Measurements from ENCODE around the gene IL36RN. TPM values are rescaled to one million over a fixed set of nuclear protein-coding genes. Genes with fewer than 3 reads are reported as not detected.

The IL36RN gene
- total RNA-seq, 4 donors from 2014 or later = 5.0 to 90.7 (median 28.9) TPM

DNA sequence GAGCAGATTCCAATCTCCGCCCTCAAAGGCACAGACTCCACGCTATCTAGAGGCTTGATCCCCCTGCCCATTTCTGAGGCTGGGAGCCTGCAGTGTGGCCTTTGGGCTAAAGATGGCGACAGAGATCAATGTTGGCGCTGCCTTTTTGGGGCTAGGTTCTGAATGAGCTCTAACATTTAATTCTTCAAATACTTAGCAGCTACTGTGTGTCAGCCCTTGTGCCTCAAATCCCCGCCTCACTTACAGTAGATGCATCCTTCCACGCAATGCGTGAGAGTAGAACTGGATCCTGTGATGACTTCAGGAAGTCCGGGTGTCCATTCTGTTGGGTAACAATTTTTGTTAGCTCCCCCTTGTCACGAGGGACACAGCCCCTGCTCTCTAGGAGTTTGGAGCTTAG lies 21.1 kb downstream of the IL36RN start:
- DNase-seq = no peak

GRCh38 chr2:113081488-113082210 lies 22.7 kb downstream of the IL36RN start:
- Histone ChIP-seq H3K36me3 (no peaks in the 10 kb centered on the region), H3K4me1 (peaks cover 5 to 67% (median 12%) of the 10 kb centered on the region in 3 donors), H3K27ac (peak overlapping the region in 2 of 4 donors; percentile 38 to 81), H3K27me3 (no peaks in the 10 kb centered on the region), H3K9me3 (no peaks in the 10 kb centered on the region), H3K4me3 (no peak overlapping the region)
- intact Hi-C loops (cut with DNase I) = loop anchor here (5.0 kb wide), 1 partner anchor 116 kb away; no protein-coding TSS in a partner anchor
- no peak for DNase-seq
- 20 to 37% methylated on average over 2 of the region's 2 CpGs for WGBS, 2 donors
- TF ChIP-seq POLR2A (IDR thresholded peaks at IDR 0.05) (no peak), CTCF (IDR thresholded peaks at IDR 0.05) (no peak)

More for the DNA sequence above, 21.1 kb downstream of the IL36RN start:
- intact Hi-C loops (cut with DNase I) = loop anchor here (5.0 kb wide), 1 partner anchor 117 kb away; no protein-coding TSS in a partner anchor
- H3K4me3 ChIP-seq = no peak overlapping the region
- H3K36me3 ChIP-seq = no peaks in the 10 kb centered on the region
- no peaks in the 10 kb centered on the region for H3K27me3 ChIP-seq
- no peaks in the 10 kb centered on the region for H3K9me3 ChIP-seq
- peak overlapping the region in 3 of 4 donors; percentile 78 to 94 (median 81) for H3K27ac ChIP-seq
- WGBS, 2 donors = 18 to 36% methylated on average over 8 to 9 of the region's 9 CpGs
- peaks cover 5 to 62% (median 12%) of the 10 kb centered on the region in 3 donors for H3K4me1 ChIP-seq
- peak in 5 of 6 experiments; percentile 53 to 86 (median 64) for TF ChIP-seq CTCF (IDR thresholded peaks at IDR 0.05)
- TF ChIP-seq POLR2A (IDR thresholded peaks at IDR 0.05) = no peak

GRCh38 chr2:113083296-113083695 lies 24.3 kb downstream of the IL36RN start:
- Histone ChIP-seq H3K9me3 (no peaks in the 10 kb centered on the region), H3K4me3 (no peak overlapping the region), H3K36me3 (no peaks in the 10 kb centered on the region), H3K27ac (peak overlapping the region in 1 of 4 donors; percentile 51), H3K27me3 (no peaks in the 10 kb centered on the region), H3K4me1 (peaks cover under 1 to 51% (median 5%) of the 10 kb centered on the region in 3 donors)
- intact Hi-C loops (cut with DNase I) = loop anchor here (5.0 kb wide), 1 partner anchor 114 kb away; no protein-coding TSS in a partner anchor
- DNase-seq = no peak
- 45 to 62% methylated on average over 8 of the region's 8 CpGs for WGBS, 2 donors
- TF ChIP-seq CTCF (IDR thresholded peaks at IDR 0.05) (no peak), POLR2A (IDR thresholded peaks at IDR 0.05) (no peak)

DNA sequence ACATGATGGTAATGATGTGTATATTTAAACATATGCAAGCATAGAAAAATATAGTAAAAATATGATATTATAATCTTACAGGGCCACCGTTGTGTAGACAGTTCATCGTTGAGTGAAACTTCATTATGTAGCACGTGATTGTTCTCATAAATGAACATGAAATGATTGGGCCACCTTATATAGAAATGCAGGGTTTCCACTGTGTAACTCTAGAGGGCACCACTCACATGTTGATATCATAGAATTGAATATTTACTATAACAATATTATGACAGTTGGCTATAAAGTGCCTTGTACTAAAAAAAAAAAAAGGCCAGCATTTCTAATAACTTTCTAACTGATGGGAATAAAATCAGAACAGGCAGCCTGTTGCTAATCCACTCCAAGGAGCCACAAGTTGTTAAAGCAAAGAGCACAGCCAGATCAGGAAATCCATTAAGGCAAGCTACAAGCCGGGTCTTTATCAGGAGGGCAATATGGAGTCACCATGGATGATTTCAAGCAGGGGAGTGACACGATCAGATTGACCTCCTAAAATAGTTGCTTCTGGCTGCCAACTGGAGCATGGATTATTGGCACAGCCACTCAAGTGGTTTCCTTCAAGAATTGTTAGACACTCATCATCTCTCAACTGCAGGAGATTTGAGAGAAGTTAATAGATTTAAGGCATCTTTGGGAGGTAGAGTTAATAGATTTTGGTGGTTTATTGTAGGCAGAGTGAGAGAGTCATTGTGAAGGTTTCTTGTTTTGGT lies 25.4 kb downstream of the IL36RN start:
- Histone ChIP-seq H3K4me1 (peaks cover 0 to 40% (median 3%) of the 10 kb centered on the region in 3 donors), H3K9me3 (no peaks in the 10 kb centered on the region), H3K4me3 (no peak overlapping the region), H3K27me3 (no peaks in the 10 kb centered on the region), H3K36me3 (no peaks in the 10 kb centered on the region), H3K27ac (peak overlapping the region; percentile 3 to 87 (median 78))
- TF ChIP-seq POLR2A (IDR thresholded peaks at IDR 0.05) (no peak), CTCF (IDR thresholded peaks at IDR 0.05) (peak in 5 of 6 experiments; percentile 26 to 71 (median 50))
- intact Hi-C loops (cut with DNase I) = loop anchor here (5.0 kb wide), 1 partner anchor 113 kb away; no protein-coding TSS in a partner anchor
- WGBS, 2 donors = 28 to 37% methylated on average over 5 of the region's 5 CpGs
- DNase-seq = no peak

Measured in esophagus squamous epithelium (tissue), 5 donors.